ENCODE results near the gene CEMIP. TPM values are rescaled to one million over a fixed set of nuclear protein-coding genes. Genes with fewer than 3 reads are reported as not detected.

Gene CEMIP
- total and polyA plus RNA-seq, 2 of the 8 experiments (the other 6 are each of a cell fraction or from before 2014, with no cell fraction given): 0.11 to 0.60 TPM

GRCh38 chr15:80831606-80832224 lies 52.5 kb downstream of the CEMIP start (continued):
- no peak for TF ChIP-seq GABPA (IDR thresholded peaks at IDR 0.05; ENCODE audit: borderline replicate concordance, insufficient read depth, low read length)
- no peak for TF ChIP-seq RAD21 (IDR thresholded peaks at IDR 0.05 in 1 of 2, conservative IDR thresholded peaks at IDR 0.05 in 1 of 2; ENCODE audit: low read depth in 2 of 2, low read length in 2 of 2)
- TF ChIP-seq SAP30 (IDR thresholded peaks at IDR 0.05; ENCODE audit: insufficient read depth, insufficient replicate concordance, low read length): no peak
- no peak for TF ChIP-seq TBP (IDR thresholded peaks at IDR 0.05; ENCODE audit: low read depth, low read length)
